Measurements from ENCODE around the gene FOXO3.
"Not testable (repeated sequence)": the region's sequence is repeated elsewhere in the genome, so short reads cannot be mapped to it uniquely, and the experiment has no call there.

The FOXO3 gene

GRCh38 chr6:108661982-108662381 lies 101.3 kb downstream of the FOXO3 start:
- DNase-seq (ENCODE audit: low read depth) = no peak

GRCh38 chr6:108662702-108663101 lies 102.0 kb downstream of the FOXO3 start:
- no peak for DNase-seq (ENCODE audit: low read depth)

- DNase-seq (ENCODE audit: low read depth) = not testable (repeated sequence)
Measured at GRCh38 chr6:108663494-108664064, 102.9 kb downstream of the FOXO3 start.

- DNase-seq (ENCODE audit: low read depth) = no peak
Measured at GRCh38 chr6:108665495-108666196, 104.9 kb downstream of the FOXO3 start.

- DNase-seq (ENCODE audit: low read depth) = no peak
Measured at GRCh38 chr6:108666656-108667260, 106.0 kb downstream of the FOXO3 start.

- DNase-seq (ENCODE audit: low read depth) = no peak
Measured at GRCh38 chr6:108667993-108668392, 107.3 kb downstream of the FOXO3 start.

- DNase-seq (ENCODE audit: low read depth) = no peak
Measured at GRCh38 chr6:108669673-108670072, 109.0 kb downstream of the FOXO3 start.

GRCh38 chr6:108671175-108671574 lies 110.5 kb downstream of the FOXO3 start:
- DNase-seq (ENCODE audit: low read depth) = no peak

GRCh38 chr6:108671790-108672189 lies 111.1 kb downstream of the FOXO3 start:
- DNase-seq (ENCODE audit: low read depth) = no peak

GRCh38 chr6:108672641-108673040 lies 111.9 kb downstream of the FOXO3 start:
- DNase-seq (ENCODE audit: low read depth) = no peak

- no peak for DNase-seq (ENCODE audit: low read depth)
Measured at GRCh38 chr6:108673153-108673552, 112.4 kb downstream of the FOXO3 start.

- no peak for DNase-seq (ENCODE audit: low read depth)
Measured at GRCh38 chr6:108673602-108674001, 112.9 kb downstream of the FOXO3 start.

- DNase-seq (ENCODE audit: low read depth) = no peak
Measured at GRCh38 chr6:108675226-108676200, 114.8 kb downstream of the FOXO3 start.

- no peak for DNase-seq (ENCODE audit: low read depth)
Measured at GRCh38 chr6:108676555-108676954, 115.8 kb downstream of the FOXO3 start.

- no peak for DNase-seq (ENCODE audit: low read depth)
Measured at GRCh38 chr6:108677357-108677756, 116.6 kb downstream of the FOXO3 start.

GRCh38 chr6:108677894-108678293 lies 117.2 kb downstream of the FOXO3 start:
- DNase-seq (ENCODE audit: low read depth) = no peak

- not testable (repeated sequence) for DNase-seq (ENCODE audit: low read depth)
Measured at GRCh38 chr6:108680314-108680713, 119.6 kb downstream of the FOXO3 start.

- DNase-seq (ENCODE audit: low read depth) = not testable (repeated sequence)
Measured at GRCh38 chr6:108681721-108682120, 121.0 kb downstream of the FOXO3 start.

GRCh38 chr6:108682383-108683119 lies 121.8 kb downstream of the FOXO3 start:
- DNase-seq (ENCODE audit: low read depth) = not testable (repeated sequence)

- DNase-seq (ENCODE audit: low read depth) = not testable (repeated sequence)
Measured at GRCh38 chr6:108683976-108684375, 123.3 kb downstream of the FOXO3 start.

GRCh38 chr6:108684771-108685329 lies 124.1 kb downstream of the FOXO3 start:
- DNase-seq (ENCODE audit: low read depth) = no peak

Measured in activated T-helper 9 cell treated with anti-CD3 and anti-CD28 coated beads, Interleukin-2, amount 50 U/mL, for 16 hours (primary cell).